Neural cell (in vitro differentiated cells): ENCODE results near the gene ASB1.

Experiments
- CTCF ChIP-seq: fragments of 450-650 bp; IDR thresholded peaks from 2 replicates; pipeline ENCODE4 v1.5.1; 2014; ENCODE audit warnings: antibody characterized with exemption, mild to moderate bottlenecking, moderate library complexity; ENCODE audit not compliant: poor library complexity, severe bottlenecking
- EP300 ChIP-seq: fragments of 450-650 bp; conservative IDR thresholded peaks from 2 replicates; pipeline ENCODE4 v1.6.1; 2014; ENCODE audit warnings: antibody characterized with exemption, mild to moderate bottlenecking, moderate library complexity; ENCODE audit not compliant: poor library complexity, severe bottlenecking
- EZH2 ChIP-seq: fragments of 200-600, 300-800 bp; shearing (Covaris generic), sonication (generic); IDR thresholded peaks from 2 replicates; pipeline ENCODE4 v1.6.1; 2014; ENCODE audit warnings: antibody characterized with exemption, low read length, borderline replicate concordance, mild to moderate bottlenecking; ENCODE audit not compliant: insufficient read depth, poor library complexity, severe bottlenecking
- MXI1 ChIP-seq: fragments of 450-650 bp; conservative IDR thresholded peaks from 2 replicates; pipeline ENCODE4 v1.6.1; 2014; ENCODE audit warnings: antibody characterized with exemption, mild to moderate bottlenecking; ENCODE audit not compliant: poor library complexity, severe bottlenecking
- POLR2AphosphoS5 ChIP-seq: IDR thresholded peaks from 2 replicates; pipeline ENCODE4 v1.6.1; 2012
- RAD21 ChIP-seq: fragments of 450-650 bp; conservative IDR thresholded peaks from 2 replicates; pipeline ENCODE4 v1.6.1; 2014; ENCODE audit warnings: antibody characterized with exemption, mild to moderate bottlenecking, moderate library complexity
- REST ChIP-seq: IDR thresholded peaks from 2 replicates; pipeline ENCODE4 v1.6.1; 2012; ENCODE audit warnings: borderline replicate concordance
- SMC3 ChIP-seq: fragments of 450-650 bp; conservative IDR thresholded peaks from 2 replicates; pipeline ENCODE4 v1.6.1; 2014; ENCODE audit warnings: antibody characterized with exemption, mild to moderate bottlenecking, moderate library complexity; ENCODE audit not compliant: poor library complexity
- TAF1 ChIP-seq: IDR thresholded peaks from 2 replicates; pipeline ENCODE4 v1.6.1; 2012; ENCODE audit warnings: low read depth

- no peak for TF ChIP-seq EZH2
- no peak for TF ChIP-seq CTCF
- no peak for TF ChIP-seq EP300
- TF ChIP-seq POLR2AphosphoS5: no peak
- TF ChIP-seq TAF1: no peak
- no peak for TF ChIP-seq RAD21
- no peak for TF ChIP-seq MXI1
- no peak for TF ChIP-seq SMC3
- no peak for TF ChIP-seq REST
These were observed 35.2 kb downstream of the ASB1 start for GRCh38 chr2:238461916-238462315.
